GM20000 (cell line): Measurements from ENCODE around the gene GTF3C4.

ENCODE experiments used
- DNase-seq: peaks from one replicate; pipeline ENCODE4 v3.0.0; 2012; ENCODE audit warnings: low spot score
- CTCF ChIP-seq: IDR thresholded peaks from 2 replicates; pipeline ENCODE4 v1.5.1; 2012; ENCODE audit warnings: mild to moderate bottlenecking, control low read depth; ENCODE audit errors: extremely low read depth, missing control alignments

GTF3C4 gene

GRCh38 chr9:132697230-132697629 lies 27.0 kb downstream of the GTF3C4 start:
- TF ChIP-seq CTCF, result no peak
- no peak for DNase-seq

- no peak for TF ChIP-seq CTCF
- no peak for DNase-seq
Measured at GRCh38 chr9:132698989-132699388, 28.7 kb downstream of the GTF3C4 start.

- no peak for TF ChIP-seq CTCF
- no peak for DNase-seq
Measured at GRCh38 chr9:132699956-132700355, 29.7 kb downstream of the GTF3C4 start.

GRCh38 chr9:132702254-132702653 lies 32.0 kb downstream of the GTF3C4 start:
- DNase-seq, result no peak
- TF ChIP-seq CTCF, result no peak

GRCh38 chr9:132703336-132703735 lies 33.1 kb downstream of the GTF3C4 start:
- DNase-seq, result no peak
- TF ChIP-seq CTCF, result no peak

- no peak for DNase-seq
- TF ChIP-seq CTCF, result no peak
Measured at GRCh38 chr9:132708239-132708638, 38.0 kb downstream of the GTF3C4 start.

- no peak for TF ChIP-seq CTCF
Measured at GRCh38 chr9:132708769-132709430, 38.6 kb downstream of the GTF3C4 start.

More at GRCh38 chr9:132708769-132709430, 38.6 kb downstream of the GTF3C4 start:
- DNase-seq, result no peak
